Right hindlimb (tissue), 1 donor: ENCODE measurements around the gene FUT2.

ENCODE experiments used
- DNase-seq: peaks from one replicate; pipeline ENCODE4 v3.0.0-alpha.2; 2018

The FUT2 gene

DNA sequence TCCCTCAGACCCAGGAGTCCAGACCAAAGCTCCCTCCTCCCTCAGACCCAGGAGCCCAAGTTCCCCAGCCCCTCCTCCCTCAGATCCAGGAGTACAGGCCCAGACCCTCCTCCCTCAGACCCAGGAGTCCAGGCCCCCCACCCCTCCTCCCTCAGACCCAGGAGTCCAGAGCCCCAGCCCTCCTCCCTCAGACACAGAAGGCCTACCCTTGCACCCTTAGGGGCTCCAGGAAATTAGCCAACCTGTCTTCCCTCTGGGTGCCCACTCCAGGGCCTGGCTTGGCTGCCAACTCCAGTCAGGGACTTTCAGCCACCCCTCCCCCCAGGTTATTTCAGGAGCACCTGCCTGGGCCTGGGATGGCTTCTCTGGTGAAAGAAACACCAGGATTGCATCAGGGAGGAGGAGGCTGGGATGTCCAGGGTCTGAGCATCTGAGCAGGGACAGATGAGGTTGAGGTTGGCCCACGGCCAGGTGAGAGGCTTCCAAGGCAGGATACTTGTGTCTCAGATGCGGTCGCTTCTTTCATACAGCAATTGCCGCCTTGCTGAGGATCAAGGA is 59.4 kb downstream of the FUT2 start, which contains the start of gene FGF21:
TSS of gene FGF21 (plus strand) at position 441 of the 558 bp plus-strand sequence. CDS start 713 bp downstream, outside the sequence.
- no peak for DNase-seq
